ENCODE measurements around the gene ENTPD6.

Gene ENTPD6

GRCh38 chr20:25209911-25210310 lies 14.4 kb downstream of the ENTPD6 start:
- DNase-seq, result no peak

- DNase-seq, result no peak
These were observed 15.8 kb downstream of the ENTPD6 start for GRCh38 chr20:25211273-25211672.

GRCh38 chr20:25212242-25212641 lies 16.7 kb downstream of the ENTPD6 start:
- DNase-seq, result no peak

- DNase-seq, result no peak
These were observed 18.3 kb downstream of the ENTPD6 start for GRCh38 chr20:25213566-25214425.

GRCh38 chr20:25214426-25214790 lies 18.9 kb downstream of the ENTPD6 start:
- DNase-seq, result no peak

- DNase-seq, result no peak
These were observed 19.3 kb downstream of the ENTPD6 start for GRCh38 chr20:25214819-25215218.

- DNase-seq, result no peak
These were observed 20.0 kb downstream of the ENTPD6 start for GRCh38 chr20:25215521-25215920.

- DNase-seq, result no peak
These were observed 20.9 kb downstream of the ENTPD6 start for GRCh38 chr20:25216199-25216945.

- DNase-seq, result no peak
These were observed 21.9 kb downstream of the ENTPD6 start for GRCh38 chr20:25217161-25218108.

- DNase-seq, result no peak
These were observed 22.6 kb downstream of the ENTPD6 start for GRCh38 chr20:25218109-25218486.

- DNase-seq, result no peak
These were observed 23.0 kb downstream of the ENTPD6 start for GRCh38 chr20:25218492-25218891.

- no peak for DNase-seq
These were observed 23.9 kb downstream of the ENTPD6 start for GRCh38 chr20:25219365-25219764.

GRCh38 chr20:25220021-25220730 lies 24.7 kb downstream of the ENTPD6 start:
- DNase-seq, result no peak

- no peak for DNase-seq
These were observed 25.5 kb downstream of the ENTPD6 start for GRCh38 chr20:25220810-25221591.

- no peak for DNase-seq
These were observed 26.3 kb downstream of the ENTPD6 start for GRCh38 chr20:25221592-25222460.

- no peak for DNase-seq
These were observed 27.1 kb downstream of the ENTPD6 start for GRCh38 chr20:25222461-25223178.

- no peak for DNase-seq
These were observed 27.7 kb downstream of the ENTPD6 start for GRCh38 chr20:25223179-25223661.

- DNase-seq, result no peak
These were observed 28.5 kb downstream of the ENTPD6 start for GRCh38 chr20:25223765-25224720.

- DNase-seq, result no peak
These were observed 29.4 kb downstream of the ENTPD6 start for GRCh38 chr20:25224941-25225340.

All from GDM1 (cell line).